ENCODE measurements around the gene REEP1.

The REEP1 gene

GRCh38 chr2:86368161-86368824 lies 30.9 kb upstream of the REEP1 start:
- Histone ChIP-seq H3K9me3 (ENCODE audit: control insufficient read depth, low read length) (no peaks in the 10 kb centered on the region), H3K27me3 (ENCODE audit: control insufficient read depth, insufficient read depth, low read length, poor library complexity, severe bottlenecking) (no peaks in the 10 kb centered on the region)

GRCh38 chr2:86367499-86367777 lies 30.0 kb upstream of the REEP1 start:
- H3K36me3 ChIP-seq (ENCODE audit: control insufficient read depth, insufficient read depth, low read length) = no peaks in the 10 kb centered on the region
- no peaks in the 10 kb centered on the region for H3K9me3 ChIP-seq (ENCODE audit: control insufficient read depth, low read length)
- H3K27me3 ChIP-seq (ENCODE audit: control insufficient read depth, insufficient read depth, low read length, poor library complexity, severe bottlenecking) = no peaks in the 10 kb centered on the region
- no peak overlapping the region for H3K4me3 ChIP-seq (ENCODE audit: insufficient read depth, low read depth, low read length)
- H3K4me1 ChIP-seq (ENCODE audit: control insufficient read depth, insufficient read depth, low read length) = no peaks in the 10 kb centered on the region
- H3K27ac ChIP-seq (ENCODE audit: insufficient read depth, low read depth, low read length, poor library complexity, severe bottlenecking) = no peak overlapping the region

More at GRCh38 chr2:86368161-86368824, 30.9 kb upstream of the REEP1 start:
- Histone ChIP-seq H3K36me3 (ENCODE audit: control insufficient read depth, insufficient read depth, low read length) (no peaks in the 10 kb centered on the region), H3K27ac (ENCODE audit: insufficient read depth, low read depth, low read length, poor library complexity, severe bottlenecking) (no peak overlapping the region), H3K4me3 (ENCODE audit: insufficient read depth, low read depth, low read length) (no peak overlapping the region), H3K4me1 (ENCODE audit: control insufficient read depth, insufficient read depth, low read length) (no peaks in the 10 kb centered on the region)
- 15 to 18% methylated on average over 11 to 14 of the region's 14 CpGs for WGBS, 2 experiments

GRCh38 chr2:86366651-86367498 lies 29.4 kb upstream of the REEP1 start:
- no peaks in the 10 kb centered on the region for H3K4me1 ChIP-seq (ENCODE audit: control insufficient read depth, insufficient read depth, low read length)
- no peaks in the 10 kb centered on the region for H3K36me3 ChIP-seq (ENCODE audit: control insufficient read depth, insufficient read depth, low read length)
- H3K27ac ChIP-seq (ENCODE audit: insufficient read depth, low read depth, low read length, poor library complexity, severe bottlenecking) = no peak overlapping the region
- H3K4me3 ChIP-seq (ENCODE audit: insufficient read depth, low read depth, low read length) = no peak overlapping the region
- WGBS, 2 experiments = 93 to 95% methylated on average over 6 of the region's 6 CpGs
- H3K27me3 ChIP-seq (ENCODE audit: control insufficient read depth, insufficient read depth, low read length, poor library complexity, severe bottlenecking) = no peaks in the 10 kb centered on the region
- no peaks in the 10 kb centered on the region for H3K9me3 ChIP-seq (ENCODE audit: control insufficient read depth, low read length)

- Histone ChIP-seq H3K36me3 (ENCODE audit: control insufficient read depth, insufficient read depth, low read length) (no peaks in the 10 kb centered on the region), H3K27ac (ENCODE audit: insufficient read depth, low read depth, low read length, poor library complexity, severe bottlenecking) (no peak overlapping the region), H3K4me1 (ENCODE audit: control insufficient read depth, insufficient read depth, low read length) (no peaks in the 10 kb centered on the region), H3K9me3 (ENCODE audit: control insufficient read depth, low read length) (no peaks in the 10 kb centered on the region), H3K4me3 (ENCODE audit: insufficient read depth, low read depth, low read length) (no peak overlapping the region), H3K27me3 (ENCODE audit: control insufficient read depth, insufficient read depth, low read length, poor library complexity, severe bottlenecking) (no peaks in the 10 kb centered on the region)
- 94 to 96% methylated on average over 2 of the region's 2 CpGs for WGBS, 2 experiments
These were observed 27.5 kb upstream of the REEP1 start for GRCh38 chr2:86364894-86365293.

GRCh38 chr2:86360776-86361175 lies 23.4 kb upstream of the REEP1 start:
- Histone ChIP-seq H3K4me1 (ENCODE audit: control insufficient read depth, insufficient read depth, low read length) (no peaks in the 10 kb centered on the region), H3K27me3 (ENCODE audit: control insufficient read depth, insufficient read depth, low read length, poor library complexity, severe bottlenecking) (no peaks in the 10 kb centered on the region), H3K36me3 (ENCODE audit: control insufficient read depth, insufficient read depth, low read length) (no peaks in the 10 kb centered on the region), H3K9me3 (ENCODE audit: control insufficient read depth, low read length) (no peaks in the 10 kb centered on the region), H3K4me3 (ENCODE audit: insufficient read depth, low read depth, low read length) (no peak overlapping the region), H3K27ac (ENCODE audit: insufficient read depth, low read depth, low read length, poor library complexity, severe bottlenecking) (no peak overlapping the region)
- 44 to 47% methylated on average over 7 of the region's 7 CpGs for WGBS, 2 experiments

GRCh38 chr2:86358957-86359356 lies 21.5 kb upstream of the REEP1 start:
- WGBS, 2 experiments = 93 to 97% methylated on average over 3 of the region's 3 CpGs
- Histone ChIP-seq H3K27ac (ENCODE audit: insufficient read depth, low read depth, low read length, poor library complexity, severe bottlenecking) (no peak overlapping the region), H3K4me3 (ENCODE audit: insufficient read depth, low read depth, low read length) (no peak overlapping the region), H3K27me3 (ENCODE audit: control insufficient read depth, insufficient read depth, low read length, poor library complexity, severe bottlenecking) (no peaks in the 10 kb centered on the region), H3K4me1 (ENCODE audit: control insufficient read depth, insufficient read depth, low read length) (no peaks in the 10 kb centered on the region), H3K9me3 (ENCODE audit: control insufficient read depth, low read length) (no peaks in the 10 kb centered on the region), H3K36me3 (ENCODE audit: control insufficient read depth, insufficient read depth, low read length) (no peaks in the 10 kb centered on the region)

- H3K9me3 ChIP-seq (ENCODE audit: control insufficient read depth, low read length) = no peaks in the 10 kb centered on the region
- no peaks in the 10 kb centered on the region for H3K36me3 ChIP-seq (ENCODE audit: control insufficient read depth, insufficient read depth, low read length)
- no peak overlapping the region for H3K27ac ChIP-seq (ENCODE audit: insufficient read depth, low read depth, low read length, poor library complexity, severe bottlenecking)
- no peaks in the 10 kb centered on the region for H3K4me1 ChIP-seq (ENCODE audit: control insufficient read depth, insufficient read depth, low read length)
- no peak overlapping the region for H3K4me3 ChIP-seq (ENCODE audit: insufficient read depth, low read depth, low read length)
- H3K27me3 ChIP-seq (ENCODE audit: control insufficient read depth, insufficient read depth, low read length, poor library complexity, severe bottlenecking) = no peaks in the 10 kb centered on the region
- WGBS, 2 experiments = 88 to 89% methylated on average over 5 of the region's 5 CpGs
These were observed 20.1 kb upstream of the REEP1 start for GRCh38 chr2:86357392-86357963.

GRCh38 chr2:86352727-86353221 lies 15.3 kb upstream of the REEP1 start:
- Histone ChIP-seq H3K9me3 (ENCODE audit: control insufficient read depth, low read length) (no peaks in the 10 kb centered on the region), H3K4me1 (ENCODE audit: control insufficient read depth, insufficient read depth, low read length) (no peaks in the 10 kb centered on the region), H3K36me3 (ENCODE audit: control insufficient read depth, insufficient read depth, low read length) (no peaks in the 10 kb centered on the region), H3K4me3 (ENCODE audit: insufficient read depth, low read depth, low read length) (no peak overlapping the region), H3K27me3 (ENCODE audit: control insufficient read depth, insufficient read depth, low read length, poor library complexity, severe bottlenecking) (no peaks in the 10 kb centered on the region), H3K27ac (ENCODE audit: insufficient read depth, low read depth, low read length, poor library complexity, severe bottlenecking) (no peak overlapping the region)
- WGBS, 2 experiments = 88 to 90% methylated on average over 4 of the region's 4 CpGs

- H3K27me3 ChIP-seq (ENCODE audit: control insufficient read depth, insufficient read depth, low read length, poor library complexity, severe bottlenecking) = no peaks in the 10 kb centered on the region
- H3K36me3 ChIP-seq (ENCODE audit: control insufficient read depth, insufficient read depth, low read length) = no peaks in the 10 kb centered on the region
- no peaks in the 10 kb centered on the region for H3K4me1 ChIP-seq (ENCODE audit: control insufficient read depth, insufficient read depth, low read length)
- WGBS, 2 experiments = 88 to 90% methylated on average over 8 of the region's 8 CpGs
- H3K4me3 ChIP-seq (ENCODE audit: insufficient read depth, low read depth, low read length) = no peak overlapping the region
- no peak overlapping the region for H3K27ac ChIP-seq (ENCODE audit: insufficient read depth, low read depth, low read length, poor library complexity, severe bottlenecking)
- no peaks in the 10 kb centered on the region for H3K9me3 ChIP-seq (ENCODE audit: control insufficient read depth, low read length)
These were observed 14.8 kb upstream of the REEP1 start for GRCh38 chr2:86352137-86352726.

- H3K4me3 ChIP-seq (ENCODE audit: insufficient read depth, low read depth, low read length) = no peak overlapping the region
- H3K9me3 ChIP-seq (ENCODE audit: control insufficient read depth, low read length) = no peaks in the 10 kb centered on the region
- 90 to 94% methylated on average over 2 of the region's 2 CpGs for WGBS, 2 experiments
- no peaks in the 10 kb centered on the region for H3K4me1 ChIP-seq (ENCODE audit: control insufficient read depth, insufficient read depth, low read length)
- no peak overlapping the region for H3K27ac ChIP-seq (ENCODE audit: insufficient read depth, low read depth, low read length, poor library complexity, severe bottlenecking)
- no peaks in the 10 kb centered on the region for H3K27me3 ChIP-seq (ENCODE audit: control insufficient read depth, insufficient read depth, low read length, poor library complexity, severe bottlenecking)
- H3K36me3 ChIP-seq (ENCODE audit: control insufficient read depth, insufficient read depth, low read length) = no peaks in the 10 kb centered on the region
These were observed 13.3 kb upstream of the REEP1 start for GRCh38 chr2:86350751-86351150.
